DMS153 (cell line): ENCODE measurements around the gene ZNF444.
A peak's percentile ranks its signal among the peaks of the same experiment; 100 is the strongest.
"Not testable (repeated sequence)": the region's sequence is repeated elsewhere in the genome, so short reads cannot be mapped to it uniquely, and the experiment has no call there.

Source experiments
- DNase-seq: peaks from one replicate; lab custom pipeline; 2025; lab: John Stamatoyannopoulos, UW

The ZNF444 gene

GRCh38 chr19:56140583-56141416 is at the start of gene ZNF444:
Gene ZNF444, plus strand, starts transcription at chr19:56141287. Its CDS starts 5,625 bp downstream, at chr19:56146912.
- DNase-seq: peak; percentile 100

DNA sequence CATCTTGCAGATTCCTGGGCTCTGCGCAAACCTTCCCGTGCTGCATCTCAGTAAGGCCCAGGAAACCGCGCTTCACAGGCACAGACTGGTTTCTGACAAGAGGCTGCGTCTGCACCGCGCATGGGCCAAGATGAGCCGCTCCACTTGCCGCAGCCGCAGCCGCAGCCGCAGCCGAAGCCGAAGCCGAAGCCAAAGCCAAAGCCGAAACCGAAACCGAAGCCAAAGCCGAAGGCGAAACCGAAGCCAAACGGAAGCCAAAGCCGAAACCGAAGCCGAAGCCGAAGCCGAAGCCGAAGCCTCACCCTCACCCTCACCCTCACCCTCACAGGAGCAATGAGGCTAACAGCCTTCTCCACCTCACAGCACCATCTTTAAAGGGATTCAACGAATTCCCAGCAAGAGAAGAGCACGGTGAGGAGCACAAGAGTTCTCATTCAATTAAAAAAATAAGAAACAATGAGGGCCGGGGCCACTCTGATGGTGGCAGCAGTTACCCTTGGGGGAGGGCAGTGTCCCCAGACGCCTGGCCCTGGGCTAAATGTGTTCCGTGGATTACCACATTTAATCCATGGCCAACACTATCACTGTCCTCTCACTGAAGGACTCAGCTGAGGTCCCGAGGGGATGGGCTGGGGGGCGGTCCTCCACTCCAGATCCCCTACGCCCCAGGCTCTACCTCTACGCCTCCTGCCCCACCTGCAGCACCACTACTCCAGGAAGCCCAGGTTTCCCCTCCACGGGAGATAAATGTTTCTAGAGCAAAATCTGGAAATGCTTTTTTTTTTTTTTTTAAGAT is 49.1 kb upstream of the ZNF444 start:
- no peak for DNase-seq

- DNase-seq: no peak
Measured at GRCh38 chr19:56092685-56093631, 48.1 kb upstream of the ZNF444 start.

DNA sequence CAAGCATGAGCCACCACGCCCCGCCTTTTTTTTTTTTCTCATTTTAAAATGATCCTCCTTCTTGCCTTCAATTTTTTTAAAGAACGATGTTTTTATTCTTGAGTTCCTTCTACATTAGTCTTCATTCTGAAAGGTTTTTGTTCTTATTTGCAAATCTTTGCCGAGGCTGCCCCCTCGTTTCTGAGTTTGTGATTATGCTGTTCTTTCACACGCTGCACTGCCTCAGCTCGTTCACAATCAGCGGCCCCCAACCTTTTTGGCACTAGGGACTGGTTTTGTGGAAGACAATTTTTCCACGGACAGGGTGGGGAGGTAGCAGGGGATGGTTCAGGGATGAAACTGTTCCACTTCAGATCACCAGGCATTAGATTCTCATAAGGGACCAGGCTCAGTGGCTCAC is 46.6 kb upstream of the ZNF444 start:
- no peak for DNase-seq

GRCh38 chr19:56096665-56097064 is 44.4 kb upstream of the ZNF444 start:
- DNase-seq: no peak

GRCh38 chr19:56097306-56097705 is 43.8 kb upstream of the ZNF444 start:
- DNase-seq: no peak

- DNase-seq: no peak
Measured at GRCh38 chr19:56097776-56098175, 43.3 kb upstream of the ZNF444 start.

DNA sequence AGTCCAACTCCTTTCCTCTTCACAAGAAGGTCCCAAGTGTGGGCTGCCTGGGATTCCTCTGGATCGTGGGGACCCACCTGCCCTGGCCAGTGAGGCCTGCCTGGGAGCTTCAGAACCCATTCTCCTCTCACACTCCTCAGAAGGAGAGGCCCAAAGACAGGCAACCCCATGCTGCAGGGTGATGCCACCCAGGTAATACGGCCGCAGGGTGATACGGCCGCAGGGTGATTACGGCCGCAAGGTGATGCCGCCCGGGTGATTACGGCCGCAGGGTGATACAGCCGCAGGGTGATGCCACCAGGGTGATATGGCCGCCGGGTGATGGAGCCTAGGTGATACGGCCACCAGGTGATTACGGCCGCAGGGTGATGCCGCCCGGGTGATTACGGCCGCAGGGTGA is 42.9 kb upstream of the ZNF444 start:
- not testable (repeated sequence) for DNase-seq

GRCh38 chr19:56098731-56099568 is 42.1 kb upstream of the ZNF444 start:
- no peak for DNase-seq

GRCh38 chr19:56099638-56100539 is 41.2 kb upstream of the ZNF444 start:
- no peak for DNase-seq

DNA sequence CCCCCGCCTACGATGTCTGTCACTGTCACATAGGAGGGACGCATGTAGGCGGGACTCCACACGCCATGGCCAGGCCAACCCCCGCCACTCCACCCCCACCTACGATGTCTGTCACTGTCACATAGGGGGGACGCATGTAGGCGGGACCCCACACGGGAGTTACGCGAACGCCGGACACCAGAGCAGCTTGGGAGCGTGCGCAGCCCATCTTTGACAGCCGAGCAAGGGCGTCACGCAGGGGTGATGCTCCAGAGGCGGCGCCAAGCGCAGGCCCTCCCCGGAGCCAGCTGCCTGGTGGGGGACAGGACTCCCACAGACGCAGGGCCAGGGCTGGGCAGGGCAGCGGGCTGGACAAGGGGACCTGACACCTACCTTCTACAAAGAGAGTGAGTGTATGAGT is 40.0 kb upstream of the ZNF444 start:
- no peak for DNase-seq

DNA sequence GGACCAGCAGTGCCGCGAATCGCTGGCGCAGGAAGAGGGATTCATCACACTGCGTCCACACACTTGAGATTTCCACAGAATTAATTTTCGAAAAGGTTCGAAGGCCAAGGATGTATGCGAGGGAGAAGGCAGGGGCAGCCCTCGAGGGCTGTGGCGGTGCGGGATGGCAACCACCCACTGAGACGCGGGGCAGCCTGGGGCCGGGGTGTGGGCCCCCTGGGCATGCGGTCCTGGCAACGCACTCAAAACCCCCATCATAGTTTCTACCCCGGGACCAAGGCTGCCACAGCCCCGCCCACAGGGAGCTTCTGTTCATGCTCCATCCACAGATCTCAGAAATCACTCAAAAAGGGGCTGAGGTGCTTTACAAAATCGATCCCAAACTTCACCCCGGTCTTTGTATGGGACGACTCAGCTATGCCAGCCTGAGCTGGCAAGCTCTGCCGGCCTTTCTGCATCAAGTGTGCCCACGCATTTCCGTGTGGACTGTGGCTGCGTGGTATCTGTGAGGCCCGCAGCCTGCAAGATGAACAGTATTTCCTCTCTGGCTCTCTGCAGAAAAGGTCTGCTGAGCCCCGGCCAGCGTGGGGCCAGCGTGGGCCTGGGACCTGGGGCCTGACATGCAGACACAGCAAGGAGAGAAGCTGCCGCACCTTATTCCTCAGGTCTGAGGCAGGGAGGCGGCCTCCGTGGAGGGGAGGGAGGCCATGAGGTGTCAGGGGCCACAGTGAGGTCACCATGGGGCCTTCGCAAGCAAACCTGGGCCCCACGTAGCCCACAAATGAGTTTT is 39.1 kb upstream of the ZNF444 start:
- DNase-seq: no peak

DNA sequence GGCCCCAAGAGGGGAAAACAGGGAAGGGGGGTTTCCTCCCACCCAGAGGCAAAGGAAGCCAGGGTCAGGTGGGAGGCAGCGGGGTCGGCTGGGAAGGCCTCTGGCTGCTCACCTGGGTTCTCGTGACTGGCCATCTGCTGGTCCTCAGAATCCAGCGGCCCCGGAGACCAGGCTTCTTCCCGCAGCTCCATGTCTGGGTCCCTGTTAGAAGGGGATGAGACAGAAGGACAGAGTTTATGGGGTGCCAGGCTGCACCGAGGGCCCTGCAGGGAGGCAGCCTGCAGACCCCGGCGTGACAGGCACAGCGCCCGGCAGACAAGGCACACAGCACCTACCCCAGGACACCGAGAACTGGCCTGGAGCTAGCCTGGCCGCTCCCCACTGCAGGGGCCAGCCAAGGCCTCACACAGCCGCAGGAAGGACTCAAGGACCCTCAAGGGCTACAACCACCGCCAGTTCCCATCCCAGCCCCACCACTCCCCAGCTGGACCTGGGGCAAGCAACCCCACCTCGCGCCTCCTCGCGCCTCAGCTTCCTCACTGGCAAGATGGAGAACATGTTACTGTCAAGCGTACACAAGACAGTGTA is 38.0 kb upstream of the ZNF444 start:
- no peak for DNase-seq

DNA sequence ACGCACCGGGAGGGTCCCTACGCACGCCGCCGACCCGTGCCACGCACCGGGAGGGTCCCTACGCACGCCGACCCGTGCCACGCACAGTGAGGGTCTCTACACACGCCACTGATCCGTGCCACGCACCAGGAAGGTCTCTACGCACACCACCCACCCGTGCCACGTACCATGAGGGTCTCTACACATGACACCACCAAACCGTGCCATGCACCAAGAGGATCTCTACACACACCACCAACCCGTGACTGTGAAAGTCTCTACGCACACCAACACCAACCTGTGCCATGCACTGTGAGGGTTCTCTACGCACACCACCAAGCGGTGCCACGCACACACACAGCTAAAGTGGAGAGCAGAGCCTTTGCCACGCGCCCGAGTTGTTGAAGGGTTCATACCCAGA is 36.7 kb upstream of the ZNF444 start:
- no peak for DNase-seq

DNA sequence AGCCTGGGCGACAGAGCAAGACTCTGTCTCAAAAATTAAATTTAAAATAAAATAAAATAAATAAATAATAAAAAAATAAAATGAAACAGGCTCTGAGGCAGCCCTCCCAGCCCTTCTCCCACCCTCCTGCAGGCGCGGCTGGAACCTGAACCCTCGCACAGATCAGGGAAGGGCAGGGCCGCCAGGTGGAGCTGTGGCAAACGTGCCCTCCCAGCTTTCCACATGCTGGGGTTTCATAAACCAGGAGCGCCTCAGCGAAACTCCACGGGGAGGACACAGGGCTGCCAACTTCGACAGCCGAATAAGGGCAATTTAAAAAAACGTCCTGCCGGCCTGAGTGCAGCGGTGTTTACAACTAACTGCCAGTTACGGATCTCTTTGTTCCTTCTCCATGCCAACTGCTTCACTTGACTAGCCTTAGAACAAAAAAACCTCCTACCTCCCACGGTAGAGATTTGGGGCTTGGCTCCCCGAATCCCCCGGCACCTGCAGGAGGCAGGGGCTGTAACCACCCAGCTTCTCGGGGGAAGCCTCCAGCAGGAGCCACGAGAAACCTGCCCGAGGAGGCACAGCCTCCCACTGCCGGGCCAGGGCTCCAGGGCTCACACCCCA is 35.9 kb upstream of the ZNF444 start:
- DNase-seq: peak; percentile 76

DNA sequence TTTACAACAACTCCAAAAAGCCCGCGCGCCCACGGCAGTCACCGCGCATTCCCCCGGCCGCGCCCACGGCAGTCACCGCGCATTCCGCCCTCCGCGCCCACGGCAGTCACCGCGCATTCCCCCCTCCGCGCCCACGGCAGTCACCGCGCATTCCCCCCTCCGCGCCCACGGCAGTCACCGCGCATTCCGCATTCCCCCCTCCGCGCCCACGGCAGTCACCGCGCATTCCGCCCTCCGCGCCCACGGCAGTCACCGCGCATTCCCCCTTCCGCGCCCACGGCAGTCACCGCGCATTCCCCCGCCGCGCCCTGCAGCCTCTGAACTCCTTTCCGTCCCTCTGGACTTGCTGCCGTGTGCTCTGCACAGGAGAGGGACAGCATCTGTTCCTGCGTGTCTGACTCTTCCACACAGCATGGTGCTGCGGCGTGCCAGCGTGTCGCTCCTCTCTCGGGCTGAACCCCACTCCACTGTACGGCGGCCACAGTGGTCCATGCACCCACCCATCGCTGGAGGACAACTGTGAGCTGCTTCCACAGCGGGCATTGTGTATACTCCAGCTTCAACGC is 35.2 kb upstream of the ZNF444 start:
- DNase-seq: not testable (repeated sequence)

DNA sequence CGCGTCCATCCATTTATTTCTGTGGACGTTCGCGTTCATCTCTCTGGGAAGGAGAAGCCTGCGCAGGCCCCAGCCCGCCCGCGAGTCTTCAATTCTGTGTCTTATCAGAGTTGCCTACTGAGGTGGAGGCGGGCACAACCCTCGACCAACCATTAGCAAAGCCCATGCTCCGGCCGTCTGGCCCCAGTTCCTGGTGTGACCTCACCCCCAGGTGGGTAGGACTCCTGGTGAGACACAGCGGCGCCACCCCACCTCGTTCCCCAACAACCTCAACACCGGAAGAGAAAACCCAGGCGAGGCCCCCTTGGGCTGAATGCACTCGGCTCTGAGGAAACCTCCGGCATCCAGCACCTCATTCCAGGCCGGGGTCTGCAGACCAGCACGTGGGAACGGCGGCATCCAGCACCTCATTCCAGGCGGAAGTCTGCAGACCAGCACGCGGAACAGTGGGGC is 34.7 kb upstream of the ZNF444 start:
- DNase-seq: no peak

DNA sequence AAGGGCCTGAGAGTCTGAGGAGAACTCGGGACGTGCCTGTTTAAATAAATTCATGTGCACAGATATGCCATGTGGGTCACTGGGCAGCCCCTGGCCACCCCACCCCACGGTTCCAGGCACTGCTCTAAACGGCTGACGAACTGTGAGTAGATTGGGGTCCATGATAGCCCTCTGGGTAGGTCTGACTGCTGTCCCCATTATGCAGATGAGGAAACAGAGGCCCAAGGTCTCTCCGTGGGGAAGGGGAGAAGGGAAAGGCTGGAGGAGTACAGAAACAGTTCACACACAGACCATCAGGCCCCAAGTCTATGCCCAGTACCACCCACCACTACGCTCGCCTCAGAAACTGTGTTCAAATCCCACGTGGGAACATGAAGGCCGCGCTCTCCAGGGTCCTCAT is 34.1 kb upstream of the ZNF444 start:
- no peak for DNase-seq
